HUES48 (cell line): ENCODE results near the gene ZNF488.

Experiments
- H3K27ac ChIP-seq: one replicate; pipeline ENCODE4 v1.7.0; 2013; ENCODE audit warnings: low read depth, low read length, inconsistent platforms
- H3K27me3 ChIP-seq: 2 replicates; pipeline ENCODE4 v1.6.1; 2013; ENCODE audit warnings: mild to moderate bottlenecking, low read length; ENCODE audit not compliant: control insufficient read depth, insufficient read depth
- H3K36me3 ChIP-seq: 2 replicates; pipeline ENCODE4 v1.6.1; 2013; ENCODE audit warnings: low read length; ENCODE audit not compliant: control insufficient read depth, insufficient read depth
- H3K4me1 ChIP-seq: 2 replicates; pipeline ENCODE4 v1.6.1; 2013; ENCODE audit warnings: mild to moderate bottlenecking, low read length; ENCODE audit not compliant: control insufficient read depth, insufficient read depth
- H3K4me3 ChIP-seq: 2 replicates; pipeline ENCODE4 v1.5.1; 2013; ENCODE audit warnings: mild to moderate bottlenecking, low read depth, low read length
- H3K9ac ChIP-seq: 2 replicates; pipeline ENCODE4 v1.6.1; 2013; ENCODE audit warnings: mild to moderate bottlenecking, low read depth, low read length, moderate library complexity
- H3K9me3 ChIP-seq: 2 replicates; pipeline ENCODE4 v1.6.1; 2013; ENCODE audit warnings: low read length; ENCODE audit not compliant: control insufficient read depth, insufficient read depth

Gene ZNF488

GRCh38 chr10:47335906-47336305 lies 48.2 kb downstream of the ZNF488 start:
- no peaks in the 10 kb centered on the region for H3K9me3 ChIP-seq
- no peak overlapping the region for H3K27ac ChIP-seq
- no peaks in the 10 kb centered on the region for H3K36me3 ChIP-seq
- H3K27me3 ChIP-seq = no peaks in the 10 kb centered on the region
- no peaks in the 10 kb centered on the region for H3K4me1 ChIP-seq
- H3K4me3 ChIP-seq = no peak overlapping the region
- H3K9ac ChIP-seq = no peak overlapping the region

DNA sequence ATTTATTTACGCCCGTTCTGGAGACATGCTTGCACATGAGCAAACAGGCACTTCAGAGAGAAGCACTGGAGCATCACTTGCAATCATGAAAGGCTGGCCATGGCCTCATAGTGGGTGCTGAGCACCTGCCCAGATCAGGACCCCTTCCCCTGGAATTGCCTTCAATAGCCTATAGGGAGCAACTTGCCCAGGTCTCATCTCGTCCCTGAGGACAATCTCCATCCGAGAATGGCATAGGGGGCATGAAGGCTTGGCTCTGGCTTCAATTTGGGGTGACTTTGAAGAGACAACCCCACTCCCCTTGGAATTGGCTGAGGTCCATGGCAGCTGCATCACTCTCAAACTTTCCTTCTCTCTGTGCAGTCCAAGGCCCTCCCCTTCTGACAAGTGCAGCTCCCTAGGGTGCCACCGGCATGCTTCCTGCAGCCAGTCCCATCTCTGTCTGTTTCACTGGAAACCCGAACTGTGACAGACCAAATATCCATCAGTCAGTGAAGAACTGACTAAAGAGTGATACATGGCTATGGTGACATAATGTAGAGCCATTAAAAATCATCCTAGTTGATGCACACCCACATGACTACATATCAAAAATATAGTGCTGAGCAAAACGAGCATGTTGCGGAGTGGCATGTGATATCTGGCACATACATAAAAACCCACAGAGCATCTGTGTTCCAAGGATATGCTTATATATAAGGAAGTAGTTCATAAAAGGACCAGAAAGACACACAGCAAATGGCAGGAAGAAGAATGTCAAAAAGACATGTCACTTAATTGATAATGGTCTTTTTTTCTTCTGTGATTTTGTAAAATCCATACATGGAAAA lies 49.4 kb downstream of the ZNF488 start:
- Histone ChIP-seq H3K9ac (no peak overlapping the region), H3K4me1 (no peaks in the 10 kb centered on the region)

GRCh38 chr10:47333532-47333931 lies 50.6 kb downstream of the ZNF488 start:
- Histone ChIP-seq H3K36me3 (no peaks in the 10 kb centered on the region), H3K9me3 (no peaks in the 10 kb centered on the region), H3K4me3 (no peak overlapping the region), H3K27ac (no peak overlapping the region), H3K4me1 (no peaks in the 10 kb centered on the region), H3K27me3 (no peaks in the 10 kb centered on the region), H3K9ac (no peak overlapping the region)

More for the DNA sequence above, 49.4 kb downstream of the ZNF488 start:
- no peak overlapping the region for H3K4me3 ChIP-seq
- no peaks in the 10 kb centered on the region for H3K9me3 ChIP-seq
- H3K27me3 ChIP-seq = no peaks in the 10 kb centered on the region
- no peak overlapping the region for H3K27ac ChIP-seq
- H3K36me3 ChIP-seq = no peaks in the 10 kb centered on the region

GRCh38 chr10:47332946-47333345 lies 51.1 kb downstream of the ZNF488 start:
- Histone ChIP-seq H3K27ac (no peak overlapping the region), H3K9ac (no peak overlapping the region), H3K27me3 (no peaks in the 10 kb centered on the region), H3K9me3 (no peaks in the 10 kb centered on the region), H3K4me1 (no peaks in the 10 kb centered on the region), H3K4me3 (no peak overlapping the region), H3K36me3 (no peaks in the 10 kb centered on the region)

DNA sequence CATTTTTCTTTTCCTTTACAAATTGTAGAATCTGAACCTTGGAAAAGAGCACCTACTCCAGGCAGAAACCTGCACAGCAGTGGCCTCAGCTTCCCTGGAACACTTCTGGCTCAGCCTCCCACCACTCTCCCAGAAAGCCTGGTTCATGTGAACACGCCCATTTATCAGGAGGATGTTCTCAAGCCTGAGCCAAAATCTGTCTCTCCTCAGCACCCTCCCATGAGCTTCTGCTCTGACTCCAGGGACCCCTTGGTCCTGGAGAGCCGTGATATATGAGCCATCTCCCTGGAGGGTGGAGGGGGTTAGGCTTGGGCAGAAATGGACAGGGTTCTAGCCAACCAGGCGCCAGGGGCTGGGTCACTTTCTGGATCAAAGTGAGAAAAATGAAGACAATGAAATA lies 51.7 kb downstream of the ZNF488 start:
- no peaks in the 10 kb centered on the region for H3K27me3 ChIP-seq
- H3K27ac ChIP-seq = no peak overlapping the region
- H3K4me3 ChIP-seq = no peak overlapping the region
- H3K9me3 ChIP-seq = no peaks in the 10 kb centered on the region
- H3K4me1 ChIP-seq = no peaks in the 10 kb centered on the region
- no peaks in the 10 kb centered on the region for H3K36me3 ChIP-seq
- no peak overlapping the region for H3K9ac ChIP-seq

- Histone ChIP-seq H3K27ac (no peak overlapping the region), H3K9me3 (no peaks in the 10 kb centered on the region), H3K9ac (no peak overlapping the region), H3K27me3 (no peaks in the 10 kb centered on the region), H3K36me3 (no peaks in the 10 kb centered on the region), H3K4me3 (no peak overlapping the region), H3K4me1 (no peaks in the 10 kb centered on the region)
Observed at GRCh38 chr10:47331954-47332353, 52.1 kb downstream of the ZNF488 start.

GRCh38 chr10:47331491-47331890 lies 52.6 kb downstream of the ZNF488 start:
- Histone ChIP-seq H3K9me3 (no peaks in the 10 kb centered on the region), H3K27ac (no peak overlapping the region), H3K4me1 (no peaks in the 10 kb centered on the region), H3K9ac (no peak overlapping the region), H3K27me3 (no peaks in the 10 kb centered on the region), H3K4me3 (no peak overlapping the region), H3K36me3 (no peaks in the 10 kb centered on the region)

DNA sequence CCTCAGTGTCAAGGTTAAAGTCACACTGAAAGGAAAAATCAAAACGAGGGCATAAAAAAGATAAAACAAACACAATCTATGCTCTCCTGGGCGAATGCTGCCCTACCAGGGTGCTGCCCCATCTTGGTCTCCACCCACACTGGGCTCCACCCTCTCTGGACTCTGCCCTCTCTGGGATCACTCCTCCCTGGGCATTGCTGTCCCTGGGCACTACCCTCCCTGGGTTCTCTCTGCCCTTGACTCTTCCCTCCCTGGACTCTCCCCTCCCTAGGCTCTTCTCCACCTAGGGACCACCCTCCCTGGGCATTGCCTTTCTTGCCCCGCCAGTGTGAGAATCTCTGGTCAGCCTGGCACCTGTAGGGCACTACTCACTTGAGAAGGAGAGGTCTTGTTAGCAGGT lies 53.3 kb downstream of the ZNF488 start:
- H3K36me3 ChIP-seq = no peaks in the 10 kb centered on the region
- H3K9me3 ChIP-seq = no peaks in the 10 kb centered on the region
- H3K9ac ChIP-seq = no peak overlapping the region
- H3K4me3 ChIP-seq = no peak overlapping the region
- H3K27me3 ChIP-seq = no peaks in the 10 kb centered on the region
- no peaks in the 10 kb centered on the region for H3K4me1 ChIP-seq
- no peak overlapping the region for H3K27ac ChIP-seq

DNA sequence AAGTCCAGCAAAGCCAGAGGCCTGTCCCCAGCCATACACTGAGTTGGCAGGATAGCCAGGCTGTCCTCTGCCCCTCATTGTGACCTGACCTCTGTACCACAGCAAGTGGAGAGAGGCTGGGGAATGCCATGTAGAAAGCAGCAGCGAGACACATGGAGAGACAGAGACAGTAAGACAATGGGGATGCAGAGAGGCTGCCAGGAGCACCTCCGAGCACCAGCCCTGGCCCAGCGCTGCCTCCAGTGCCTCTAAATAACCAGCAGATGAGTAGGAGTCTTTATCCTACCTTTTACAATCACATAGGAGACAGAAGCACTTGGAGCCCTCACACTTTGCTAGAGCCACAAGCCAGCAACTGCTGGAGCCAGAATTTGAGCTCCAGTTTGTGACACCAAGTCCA lies 53.7 kb downstream of the ZNF488 start:
- Histone ChIP-seq H3K36me3 (no peaks in the 10 kb centered on the region), H3K4me3 (no peak overlapping the region), H3K27ac (no peak overlapping the region), H3K9me3 (no peaks in the 10 kb centered on the region), H3K9ac (no peak overlapping the region), H3K27me3 (no peaks in the 10 kb centered on the region), H3K4me1 (no peaks in the 10 kb centered on the region)

DNA sequence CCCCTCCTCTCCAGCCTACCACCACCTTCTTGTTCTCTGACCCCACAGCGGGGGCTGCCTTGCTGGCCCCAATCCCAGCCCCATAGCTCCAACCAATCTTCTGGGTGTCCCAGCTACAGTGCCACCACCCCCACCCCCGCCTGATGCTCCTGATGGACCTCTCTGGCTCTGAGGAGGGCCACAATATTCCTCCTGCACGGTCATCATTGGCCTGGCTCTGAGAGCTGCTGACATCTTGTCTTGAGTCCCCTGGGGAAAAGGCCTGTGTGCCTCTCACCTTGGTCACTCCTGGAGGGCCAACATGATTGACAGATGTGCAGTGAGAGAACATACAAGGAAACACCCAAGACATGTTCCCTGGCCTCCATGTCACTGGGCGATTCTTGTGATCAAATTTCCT lies 54.2 kb downstream of the ZNF488 start:
- no peak overlapping the region for H3K27ac ChIP-seq
- no peak overlapping the region for H3K9ac ChIP-seq
- no peaks in the 10 kb centered on the region for H3K27me3 ChIP-seq
- H3K9me3 ChIP-seq = no peaks in the 10 kb centered on the region
- H3K36me3 ChIP-seq = no peaks in the 10 kb centered on the region
- no peaks in the 10 kb centered on the region for H3K4me1 ChIP-seq
- no peak overlapping the region for H3K4me3 ChIP-seq

DNA sequence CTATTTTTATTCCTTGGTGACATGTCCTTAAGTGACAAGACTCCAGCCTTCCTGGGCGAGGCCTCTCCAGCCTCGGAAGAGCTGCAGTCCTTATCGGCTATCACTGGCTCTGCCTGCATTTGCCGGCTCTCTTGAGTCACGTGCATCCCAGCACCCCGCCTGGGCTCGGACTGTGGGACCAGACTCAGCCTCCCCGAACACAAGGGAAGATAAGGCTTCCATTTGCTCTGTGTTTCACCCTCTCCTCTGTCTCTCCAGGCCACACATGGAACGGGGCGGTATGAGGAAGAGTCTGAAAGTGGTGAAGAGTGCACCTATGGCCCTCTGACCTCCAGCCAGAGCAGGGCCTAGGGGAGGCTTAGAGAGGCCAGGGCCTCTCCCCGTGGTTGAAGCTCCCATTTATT lies 57.2 kb downstream of the ZNF488 start:
- H3K27ac ChIP-seq = no peak overlapping the region
- no peaks in the 10 kb centered on the region for H3K4me1 ChIP-seq
- no peaks in the 10 kb centered on the region for H3K9me3 ChIP-seq
- no peak overlapping the region for H3K9ac ChIP-seq
- H3K27me3 ChIP-seq = no peaks in the 10 kb centered on the region
- no peak overlapping the region for H3K4me3 ChIP-seq
- H3K36me3 ChIP-seq = no peaks in the 10 kb centered on the region
